HG03378 (cell line): ENCODE measurements around the gene RNF224.

Experiments
- ATAC-seq: cut with Tn5 transposase; IDR thresholded peaks from one replicate; pipeline ENCODE4 v1.9.1; 2021; ENCODE audit warnings: mild to moderate bottlenecking, moderate library complexity; ENCODE audit not compliant: unreplicated experiment

RNF224 gene

GRCh38 chr9:137227054-137227852 is at the start of gene RNF224:
Gene RNF224 (plus strand): TSS chr9:137227502. CDS start chr9:137228336, 834 bp downstream.
- no peak for ATAC-seq

GRCh38 chr9:137178201-137178938 is 48.9 kb upstream of the RNF224 start:
- ATAC-seq: no peak

GRCh38 chr9:137178939-137179630 is 48.2 kb upstream of the RNF224 start:
- ATAC-seq: no peak

DNA sequence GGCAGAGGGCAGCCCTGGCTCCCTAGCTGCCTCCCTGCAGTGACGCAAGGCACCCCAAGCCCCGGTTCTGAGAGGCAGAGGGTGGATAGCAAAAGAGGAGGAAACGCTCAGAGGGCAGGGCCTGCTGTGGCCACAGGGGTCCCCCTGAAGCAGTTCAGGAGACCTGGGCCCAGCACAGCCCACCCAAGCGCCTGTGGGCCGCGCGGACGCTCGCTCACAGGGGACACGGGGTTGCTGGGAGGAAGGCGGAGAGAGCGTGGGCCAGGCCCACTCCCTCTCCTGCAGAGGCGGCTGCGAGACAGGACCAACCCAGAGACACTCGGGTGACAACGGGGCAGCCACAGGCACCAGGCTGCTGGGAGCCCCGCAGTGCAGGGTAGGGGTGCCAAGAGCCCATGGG is 47.5 kb upstream of the RNF224 start:
- ATAC-seq: no peak

GRCh38 chr9:137180491-137180890 is 46.8 kb upstream of the RNF224 start:
- ATAC-seq: no peak

GRCh38 chr9:137181680-137182079 is 45.6 kb upstream of the RNF224 start:
- no peak for ATAC-seq

DNA sequence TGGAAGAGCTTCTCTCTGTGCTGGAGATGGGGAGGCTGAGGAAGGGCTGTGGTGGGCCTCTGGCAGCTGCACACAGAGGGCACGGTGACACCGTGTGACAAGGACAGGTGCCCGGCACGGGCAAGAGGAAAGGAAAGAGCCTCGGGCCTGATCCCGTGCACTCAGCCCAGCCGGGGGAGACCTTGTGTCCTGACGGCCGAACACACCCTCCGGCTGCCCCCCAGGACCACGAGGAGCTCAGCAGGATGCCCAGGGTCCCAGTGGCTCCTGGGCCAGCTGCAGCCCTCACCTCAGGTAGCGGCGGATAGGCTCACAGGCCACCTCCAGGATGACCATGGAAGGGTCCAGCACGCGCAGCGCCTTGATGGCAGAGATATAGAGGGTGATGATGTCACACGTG is 44.5 kb upstream of the RNF224 start:
- ATAC-seq: no peak

GRCh38 chr9:137183980-137184595 is 43.2 kb upstream of the RNF224 start:
- ATAC-seq: no peak

DNA sequence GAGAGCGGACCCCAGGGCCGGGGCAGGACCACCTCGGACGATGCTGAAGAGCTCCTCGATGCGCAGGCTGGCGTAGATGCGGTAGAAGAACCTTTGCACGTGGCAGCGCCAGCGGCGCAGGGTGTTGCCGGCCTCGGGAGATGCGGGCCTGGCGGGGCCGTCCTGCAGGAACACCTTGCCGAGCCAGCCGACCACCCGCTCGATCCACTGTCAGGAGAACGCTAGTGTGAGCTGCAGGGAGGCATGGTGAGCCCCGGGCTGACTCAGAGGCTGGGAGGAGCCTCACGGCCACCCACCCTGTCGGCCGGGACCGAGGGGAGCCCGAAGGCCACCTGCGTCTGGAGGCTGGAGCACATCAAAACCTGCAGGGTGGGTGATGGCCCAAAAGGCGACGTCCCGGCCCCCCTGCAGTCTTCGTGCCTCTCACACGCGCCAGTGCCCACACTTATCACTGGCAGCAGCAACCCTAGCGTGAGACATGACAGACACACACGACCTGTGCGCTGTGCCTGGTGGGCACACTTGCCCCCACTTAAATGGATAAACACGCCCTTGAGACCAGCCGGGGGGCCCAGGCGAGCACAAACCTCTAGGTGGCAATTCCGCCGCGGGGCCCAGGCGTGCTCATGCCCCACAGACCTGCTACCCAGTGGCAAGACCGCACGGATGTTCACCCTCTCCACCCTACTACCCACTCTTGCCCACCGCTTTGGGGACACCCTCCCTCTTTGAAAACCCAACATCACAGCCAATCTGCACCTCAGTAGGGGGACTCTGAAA is 42.2 kb upstream of the RNF224 start:
- no peak for ATAC-seq

- ATAC-seq: no peak
Observed at GRCh38 chr9:137185921-137186320, 41.4 kb upstream of the RNF224 start.

- ATAC-seq: no peak
Observed at GRCh38 chr9:137186385-137186784, 40.9 kb upstream of the RNF224 start.

- no peak for ATAC-seq
Observed at GRCh38 chr9:137187386-137187785, 39.9 kb upstream of the RNF224 start.

DNA sequence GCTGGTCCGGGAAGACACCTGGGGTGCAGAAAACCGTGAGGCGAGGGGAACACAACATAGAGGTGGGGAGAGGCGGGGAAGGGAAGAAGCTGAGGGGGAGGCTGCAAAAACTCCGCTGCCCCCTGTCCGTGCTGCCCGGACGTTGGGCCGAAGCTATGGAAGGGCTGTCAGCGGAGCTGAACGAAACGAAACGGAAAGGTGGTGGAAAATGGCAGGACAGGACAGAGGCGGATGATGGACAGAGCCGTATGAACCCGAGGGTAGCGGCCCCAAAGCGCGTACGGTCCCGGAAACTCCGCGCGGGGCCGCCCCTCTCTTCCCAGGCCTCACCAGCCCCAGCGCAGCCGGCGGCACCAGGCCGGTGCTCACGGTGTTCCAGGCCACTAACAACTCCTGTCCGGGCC is 39.2 kb upstream of the RNF224 start:
- ATAC-seq: no peak

DNA sequence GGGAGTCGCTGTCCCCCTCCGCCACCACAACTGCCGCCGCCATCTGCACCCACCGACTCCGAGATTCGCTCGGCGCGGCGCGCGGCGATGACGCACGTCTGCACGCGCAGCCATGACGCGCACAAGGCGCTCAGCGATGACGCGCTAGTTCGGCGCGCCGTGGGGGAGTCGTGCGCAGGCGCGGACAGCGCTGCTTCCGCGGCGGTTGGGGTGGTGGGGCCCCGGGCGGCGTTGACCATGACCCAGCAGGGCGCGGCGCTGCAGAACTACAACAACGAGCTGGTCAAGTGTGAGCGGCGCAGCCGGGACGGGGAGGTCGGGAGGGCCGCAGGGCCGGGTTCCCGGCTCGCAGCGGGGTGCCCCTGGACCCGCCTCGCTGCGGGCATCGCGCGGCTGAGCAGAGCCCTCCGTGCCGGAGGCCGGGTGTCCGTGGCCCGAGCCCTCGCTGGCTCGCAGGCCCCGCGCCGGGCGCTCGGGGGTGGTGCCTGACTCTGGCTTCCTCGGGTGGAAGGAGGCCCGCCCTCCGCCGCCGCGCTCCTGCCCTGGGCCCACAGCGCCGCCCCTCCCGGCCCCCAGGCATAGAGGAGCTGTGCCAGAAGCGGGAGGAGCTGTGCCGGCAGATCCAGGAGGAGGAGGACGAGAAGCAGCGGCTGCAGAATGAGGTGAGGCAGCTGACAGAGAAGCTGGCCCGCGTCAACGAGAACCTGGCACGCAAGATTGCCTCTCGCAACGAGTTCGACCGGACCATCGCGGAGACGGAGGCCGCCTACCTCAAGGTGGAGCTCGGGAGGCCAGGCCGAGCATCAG is 38.6 kb upstream of the RNF224 start, which contains the start of the genes ANAPC2 and SSNA1:
ANAPC2 (minus strand) TSS at position 71 of the 807 bp plus-strand sequence; CDS start at position 43, 28 bp downstream.
SSNA1 (plus strand) TSS at position 187 of the 807 bp plus-strand sequence; CDS start at position 238, 51 bp downstream.
- ATAC-seq: peak; percentile 74

- ATAC-seq: no peak
Observed at GRCh38 chr9:137189297-137190295, 37.7 kb upstream of the RNF224 start.

DNA sequence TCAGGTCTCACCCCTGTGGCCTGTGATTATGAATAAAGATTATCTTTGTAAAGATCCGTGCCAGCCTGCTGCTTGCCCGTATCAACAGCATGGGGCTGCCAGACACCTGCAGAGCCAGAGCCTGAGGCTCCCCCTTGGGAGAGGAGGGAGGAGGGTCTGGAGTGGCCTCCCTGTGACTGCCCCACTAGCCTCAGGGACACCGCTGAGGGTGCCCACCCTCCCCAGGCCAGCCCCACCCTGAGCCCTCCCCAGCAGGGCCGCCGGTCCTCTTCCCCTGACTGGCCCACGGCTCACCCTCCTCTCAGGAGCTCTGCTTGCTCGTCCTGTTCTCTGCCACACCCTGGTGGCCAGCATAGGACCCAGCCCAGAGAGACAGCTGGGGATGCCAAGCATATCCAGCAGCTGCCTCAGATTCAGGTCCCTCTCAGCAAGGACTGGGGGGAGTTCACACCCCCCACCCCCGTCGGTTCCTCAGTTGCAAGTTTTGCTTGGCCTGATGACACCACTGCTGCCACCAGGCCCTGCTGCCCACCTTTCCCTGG is 36.9 kb upstream of the RNF224 start:
- no peak for ATAC-seq

GRCh38 chr9:137191245-137191644 is 36.1 kb upstream of the RNF224 start:
- ATAC-seq: no peak
